NCI-H146 (cell line): ENCODE results near the gene CAPN10.

Experiments
- DNase-seq: peaks from one replicate; lab custom pipeline; 2025; lab: John Stamatoyannopoulos, UW

The CAPN10 gene

GRCh38 chr2:240637901-240638345, 51.4 kb downstream of the CAPN10 start:
- DNase-seq: no peak

- no peak for DNase-seq
Observed at GRCh38 chr2:240638512-240639160, 52.1 kb downstream of the CAPN10 start.

GRCh38 chr2:240639566-240639965, 53.0 kb downstream of the CAPN10 start:
- no peak for DNase-seq

- peak; percentile 43 for DNase-seq
Observed at GRCh38 chr2:240640939-240641338, 54.4 kb downstream of the CAPN10 start.

- DNase-seq: no peak
Observed at GRCh38 chr2:240642061-240642805, 55.7 kb downstream of the CAPN10 start.

- no peak for DNase-seq
Observed at GRCh38 chr2:240642806-240643092, 56.2 kb downstream of the CAPN10 start.

- no peak for DNase-seq
Observed at GRCh38 chr2:240643093-240643810, 56.7 kb downstream of the CAPN10 start.

GRCh38 chr2:240643811-240644150, 57.2 kb downstream of the CAPN10 start:
- DNase-seq: no peak

GRCh38 chr2:240644171-240644651, 57.7 kb downstream of the CAPN10 start:
- DNase-seq: no peak

GRCh38 chr2:240644859-240645301, 58.3 kb downstream of the CAPN10 start:
- no peak for DNase-seq

GRCh38 chr2:240645346-240645745, 58.8 kb downstream of the CAPN10 start:
- no peak for DNase-seq

- no peak for DNase-seq
Observed at GRCh38 chr2:240645801-240646175, 59.3 kb downstream of the CAPN10 start.

GRCh38 chr2:240646176-240646899, 59.8 kb downstream of the CAPN10 start:
- peak; percentile 42 for DNase-seq

GRCh38 chr2:240646900-240647502, 60.5 kb downstream of the CAPN10 start:
- DNase-seq: no peak

- no peak for DNase-seq
Observed at GRCh38 chr2:240647503-240648154, 61.1 kb downstream of the CAPN10 start.

- no peak for DNase-seq
Observed at GRCh38 chr2:240648155-240648649, 61.7 kb downstream of the CAPN10 start.
